ENCODE data around the gene GJD2.

Gene GJD2

DNA sequence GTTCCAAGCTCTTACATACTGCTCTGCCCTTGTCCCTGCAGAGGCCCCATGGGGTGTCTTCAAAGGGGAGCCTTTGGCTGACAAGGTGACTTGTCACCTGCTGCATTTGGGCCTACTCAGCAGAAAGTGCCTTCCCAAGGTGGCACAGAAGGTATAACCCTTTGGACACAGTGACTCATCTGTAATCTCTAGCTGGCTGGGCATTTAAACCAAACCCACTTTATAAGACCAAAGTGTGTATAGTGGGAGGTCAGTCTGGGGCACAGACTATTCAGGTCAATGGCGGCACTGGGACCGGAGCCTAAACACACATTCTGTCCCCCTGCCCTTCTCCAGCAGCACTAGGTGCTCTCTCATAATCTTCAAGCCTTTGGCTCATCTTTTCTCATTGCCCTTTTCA, 35.1 kb downstream of the GJD2 start:
- ATAC-seq (ENCODE audit: low read depth) (no peak), DNase-seq (ENCODE audit: low spot score) (no peak)
- TF ChIP-seq, protein P1, sequence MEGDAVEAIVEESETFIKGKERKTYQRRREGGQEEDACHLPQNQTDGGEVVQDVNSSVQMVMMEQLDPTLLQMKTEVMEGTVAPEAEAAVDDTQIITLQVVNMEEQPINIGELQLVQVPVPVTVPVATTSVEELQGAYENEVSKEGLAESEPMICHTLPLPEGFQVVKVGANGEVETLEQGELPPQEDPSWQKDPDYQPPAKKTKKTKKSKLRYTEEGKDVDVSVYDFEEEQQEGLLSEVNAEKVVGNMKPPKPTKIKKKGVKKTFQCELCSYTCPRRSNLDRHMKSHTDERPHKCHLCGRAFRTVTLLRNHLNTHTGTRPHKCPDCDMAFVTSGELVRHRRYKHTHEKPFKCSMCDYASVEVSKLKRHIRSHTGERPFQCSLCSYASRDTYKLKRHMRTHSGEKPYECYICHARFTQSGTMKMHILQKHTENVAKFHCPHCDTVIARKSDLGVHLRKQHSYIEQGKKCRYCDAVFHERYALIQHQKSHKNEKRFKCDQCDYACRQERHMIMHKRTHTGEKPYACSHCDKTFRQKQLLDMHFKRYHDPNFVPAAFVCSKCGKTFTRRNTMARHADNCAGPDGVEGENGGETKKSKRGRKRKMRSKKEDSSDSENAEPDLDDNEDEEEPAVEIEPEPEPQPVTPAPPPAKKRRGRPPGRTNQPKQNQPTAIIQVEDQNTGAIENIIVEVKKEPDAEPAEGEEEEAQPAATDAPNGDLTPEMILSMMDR (IDR thresholded peaks at IDR 0.05; ENCODE audit: poor library complexity, severe bottlenecking) = no peak
- Histone ChIP-seq H3K27me3 (ENCODE audit: insufficient read depth, poor library complexity, severe bottlenecking) (no peaks in the 10 kb centered on the region), H3K4me1 (ENCODE audit: insufficient read depth, poor library complexity, severe bottlenecking) (peaks cover 6% of the 10 kb centered on the region), H3K9me3 (ENCODE audit: severe bottlenecking) (no peaks in the 10 kb centered on the region), H3K36me3 (ENCODE audit: low read depth) (no peaks in the 10 kb centered on the region), H3K4me3 (ENCODE audit: severe bottlenecking) (no peak overlapping the region), H3K27ac (ENCODE audit: poor library complexity, severe bottlenecking) (no peak overlapping the region)

- H3K27ac ChIP-seq (ENCODE audit: poor library complexity, severe bottlenecking) = no peak overlapping the region
- ATAC-seq (ENCODE audit: low read depth) (no peak), DNase-seq (ENCODE audit: low spot score) (no peak)
- no peak overlapping the region for H3K4me3 ChIP-seq (ENCODE audit: severe bottlenecking)
- H3K9me3 ChIP-seq (ENCODE audit: severe bottlenecking) = no peaks in the 10 kb centered on the region
- H3K36me3 ChIP-seq (ENCODE audit: low read depth) = no peaks in the 10 kb centered on the region
- no peaks in the 10 kb centered on the region for H3K27me3 ChIP-seq (ENCODE audit: insufficient read depth, poor library complexity, severe bottlenecking)
- TF ChIP-seq, protein P1 (IDR thresholded peaks at IDR 0.05; ENCODE audit: poor library complexity, severe bottlenecking) = no peak
- peaks cover 6% of the 10 kb centered on the region for H3K4me1 ChIP-seq (ENCODE audit: insufficient read depth, poor library complexity, severe bottlenecking)
These were observed 35.8 kb downstream of the GJD2 start for GRCh38 chr15:34718681-34719665.

- no peak for ATAC-seq (ENCODE audit: low read depth)
- H3K36me3 ChIP-seq (ENCODE audit: low read depth) = no peaks in the 10 kb centered on the region
These were observed 37.1 kb downstream of the GJD2 start for GRCh38 chr15:34717729-34718128.

GRCh38 chr15:34716111-34716510, 38.7 kb downstream of the GJD2 start:
- DNase-seq (ENCODE audit: low spot score) (no peak), ATAC-seq (ENCODE audit: low read depth) (no peak)
- Histone ChIP-seq H3K27me3 (ENCODE audit: insufficient read depth, poor library complexity, severe bottlenecking) (no peaks in the 10 kb centered on the region), H3K36me3 (ENCODE audit: low read depth) (no peaks in the 10 kb centered on the region), H3K4me1 (ENCODE audit: insufficient read depth, poor library complexity, severe bottlenecking) (no peaks in the 10 kb centered on the region), H3K4me3 (ENCODE audit: severe bottlenecking) (no peak overlapping the region), H3K27ac (ENCODE audit: poor library complexity, severe bottlenecking) (no peak overlapping the region), H3K9me3 (ENCODE audit: severe bottlenecking) (no peaks in the 10 kb centered on the region)
- TF ChIP-seq, protein P1 (IDR thresholded peaks at IDR 0.05; ENCODE audit: poor library complexity, severe bottlenecking) = no peak

More at GRCh38 chr15:34717729-34718128, 37.1 kb downstream of the GJD2 start:
- TF ChIP-seq, protein P1 (IDR thresholded peaks at IDR 0.05; ENCODE audit: poor library complexity, severe bottlenecking) = no peak
- Histone ChIP-seq H3K9me3 (ENCODE audit: severe bottlenecking) (no peaks in the 10 kb centered on the region), H3K27me3 (ENCODE audit: insufficient read depth, poor library complexity, severe bottlenecking) (no peaks in the 10 kb centered on the region), H3K27ac (ENCODE audit: poor library complexity, severe bottlenecking) (no peak overlapping the region), H3K4me1 (ENCODE audit: insufficient read depth, poor library complexity, severe bottlenecking) (peaks cover 6% of the 10 kb centered on the region), H3K4me3 (ENCODE audit: severe bottlenecking) (no peak overlapping the region)
- DNase-seq (ENCODE audit: low spot score) = no peak

Measured in RWPE2 (cell line).